GM19238 (cell line): ENCODE measurements around the gene PDE8B.

Source experiments
- DNase-seq: peaks from one replicate; pipeline ENCODE4 v3.0.0; 2011; ENCODE audit warnings: low spot score; ENCODE audit not compliant: insufficient read length

PDE8B gene

GRCh38 chr5:77230727-77231470 lies 20.4 kb downstream of the PDE8B start:
- no peak for DNase-seq

DNA sequence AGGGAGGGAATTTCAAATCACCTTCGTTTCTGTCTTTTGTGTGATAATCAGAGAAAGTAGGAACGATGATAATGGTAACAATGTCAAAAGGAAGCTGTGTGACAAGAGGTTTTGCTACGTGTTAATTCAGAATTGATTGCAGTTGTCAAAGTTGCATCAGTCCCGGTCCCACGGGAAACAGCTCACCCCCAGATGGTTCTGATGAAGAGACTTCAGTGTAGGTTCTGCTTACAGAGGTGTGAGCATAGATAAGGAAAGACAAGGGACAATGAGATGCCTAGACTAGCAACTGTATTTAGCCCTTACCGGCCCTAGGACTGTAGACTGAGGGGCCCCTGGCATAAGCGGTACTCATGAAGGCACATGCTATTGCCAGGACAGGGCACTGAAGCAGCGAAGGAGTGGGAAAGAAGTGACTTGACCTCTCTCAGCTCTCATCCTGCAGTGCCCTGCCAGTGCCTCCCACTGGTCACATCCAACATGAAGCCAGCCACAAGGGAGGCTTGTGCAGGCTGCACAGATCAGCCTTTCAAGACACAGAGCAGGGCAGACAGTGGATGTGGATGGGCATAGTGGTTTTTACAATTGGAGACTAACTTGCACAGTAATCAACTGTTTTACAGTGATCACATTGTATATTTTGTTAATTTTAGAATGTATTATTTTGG lies 21.1 kb downstream of the PDE8B start:
- DNase-seq: no peak

DNA sequence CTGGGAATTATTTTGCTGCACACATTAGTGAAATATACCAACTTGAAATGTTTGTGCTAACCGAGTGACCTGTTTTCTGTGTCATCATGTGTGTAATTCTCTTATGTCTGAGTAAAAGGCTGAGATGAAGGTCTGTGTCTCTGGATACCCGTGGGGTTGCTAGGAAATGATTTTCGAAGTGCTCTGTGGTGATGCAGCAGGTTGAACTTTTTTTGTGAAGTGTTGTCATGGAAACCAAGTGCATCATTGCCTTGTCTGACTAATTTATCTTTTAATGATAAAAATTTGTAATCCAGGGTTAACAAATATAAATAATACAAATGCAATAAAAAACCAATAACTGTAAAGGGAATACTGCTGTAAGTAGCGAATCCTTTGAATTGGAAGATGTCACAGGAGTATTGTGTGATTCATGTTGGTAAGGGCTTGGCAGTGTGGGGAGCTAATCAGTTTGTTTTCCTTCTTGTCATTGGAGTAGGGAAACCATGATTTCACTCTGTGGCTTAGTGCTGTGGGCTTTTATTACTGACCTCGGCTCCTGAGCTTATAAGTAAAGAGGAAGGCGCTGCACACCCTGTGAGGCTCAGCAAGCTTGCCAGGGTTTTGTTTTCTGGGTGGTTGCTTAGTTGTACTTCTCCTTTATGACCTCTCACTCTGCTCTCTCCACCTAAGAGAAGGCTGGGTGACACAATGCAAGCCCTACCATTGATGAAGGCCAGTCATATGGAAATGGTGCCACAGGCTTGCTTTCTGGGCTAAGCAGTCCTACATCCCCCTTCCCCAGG lies 22.3 kb downstream of the PDE8B start:
- DNase-seq: no peak

DNA sequence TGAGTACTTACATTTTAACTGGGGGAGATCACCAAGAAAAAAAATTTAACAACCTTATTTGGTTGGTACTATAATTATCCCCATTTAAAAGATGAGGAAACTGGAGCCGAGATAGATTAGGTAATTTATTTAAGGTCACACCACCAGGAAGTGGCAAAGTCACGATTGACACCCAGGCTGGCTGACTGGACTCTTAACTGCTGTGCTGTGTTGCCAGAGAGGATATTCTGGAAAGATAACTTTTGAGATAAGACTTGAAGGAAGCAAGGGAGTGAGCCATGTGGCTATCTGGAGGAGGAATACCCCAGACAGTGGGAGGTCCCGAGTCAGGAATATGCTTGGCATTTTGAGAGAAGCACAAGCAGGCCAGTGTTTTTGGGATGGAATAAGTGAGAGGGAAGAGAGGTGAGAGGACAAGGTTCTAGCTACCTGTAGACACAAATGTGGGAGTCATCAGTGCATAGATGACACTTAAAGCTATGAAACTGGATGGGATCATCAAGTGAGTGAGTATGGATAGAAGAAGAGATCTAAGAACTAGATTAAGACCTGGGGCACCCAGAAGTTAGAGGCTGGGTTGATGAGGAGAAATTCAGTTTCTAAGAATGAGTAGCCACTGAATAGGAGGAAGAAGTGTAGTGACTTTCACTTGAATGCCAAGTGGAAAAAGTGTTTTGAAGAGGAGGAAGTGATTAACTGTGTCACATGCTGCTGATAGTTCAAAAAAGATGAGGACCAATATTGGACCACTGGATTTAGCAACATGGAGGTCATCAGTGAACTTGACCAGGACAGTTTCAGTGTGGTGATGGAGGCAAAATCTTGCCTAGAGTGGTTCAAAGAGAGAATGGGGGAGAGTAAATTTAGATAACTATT lies 25.6 kb downstream of the PDE8B start:
- no peak for DNase-seq

DNA sequence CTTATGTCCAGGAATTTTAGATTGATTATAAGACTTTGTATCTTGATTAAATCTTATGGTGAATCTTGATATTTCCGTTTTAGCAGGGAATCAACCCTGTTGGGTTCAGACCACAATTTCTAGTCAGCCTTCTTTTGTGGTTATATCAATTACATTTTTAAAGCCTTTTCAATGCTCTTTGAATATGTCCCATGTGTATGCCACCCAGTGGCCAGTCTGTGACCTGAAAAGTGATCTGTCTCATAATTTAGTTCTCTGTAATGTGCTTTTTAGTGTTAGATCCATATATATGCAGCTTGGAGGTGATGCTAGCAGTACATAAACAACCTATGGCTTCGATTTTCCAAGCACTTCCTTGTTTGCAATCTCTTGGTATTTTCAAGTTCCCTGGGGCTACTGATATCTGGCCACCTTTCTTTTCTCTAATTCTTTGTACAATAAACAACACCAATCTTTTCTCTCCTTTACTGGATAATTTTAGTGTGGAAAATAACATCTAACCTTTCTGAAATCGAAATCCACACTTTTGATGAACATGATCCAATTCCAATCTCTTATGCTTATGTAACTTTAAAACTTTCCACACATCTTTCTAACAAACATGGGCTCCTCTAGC lies 28.8 kb downstream of the PDE8B start:
- no peak for DNase-seq

DNA sequence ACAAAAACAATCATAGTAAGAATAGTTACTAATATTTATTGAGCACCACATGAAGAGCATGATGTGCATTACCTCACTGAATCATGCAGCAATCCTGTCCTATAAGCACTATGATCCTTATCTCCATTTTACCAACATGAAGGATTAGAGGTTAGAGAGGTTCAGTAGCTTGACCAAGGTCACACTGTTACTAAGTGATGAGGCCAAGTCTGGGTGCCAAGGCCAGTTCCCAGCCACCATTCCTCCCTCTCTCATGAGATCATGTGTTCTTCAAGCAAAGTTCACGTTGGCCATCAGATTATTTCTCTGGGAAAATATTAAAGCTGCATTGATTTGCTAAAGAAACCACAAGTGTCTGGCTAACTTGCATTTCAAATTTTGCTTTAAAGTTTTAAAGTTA lies 31.0 kb downstream of the PDE8B start:
- DNase-seq: no peak

- no peak for DNase-seq
Observed at GRCh38 chr5:77249475-77249874, 39.0 kb downstream of the PDE8B start.

DNA sequence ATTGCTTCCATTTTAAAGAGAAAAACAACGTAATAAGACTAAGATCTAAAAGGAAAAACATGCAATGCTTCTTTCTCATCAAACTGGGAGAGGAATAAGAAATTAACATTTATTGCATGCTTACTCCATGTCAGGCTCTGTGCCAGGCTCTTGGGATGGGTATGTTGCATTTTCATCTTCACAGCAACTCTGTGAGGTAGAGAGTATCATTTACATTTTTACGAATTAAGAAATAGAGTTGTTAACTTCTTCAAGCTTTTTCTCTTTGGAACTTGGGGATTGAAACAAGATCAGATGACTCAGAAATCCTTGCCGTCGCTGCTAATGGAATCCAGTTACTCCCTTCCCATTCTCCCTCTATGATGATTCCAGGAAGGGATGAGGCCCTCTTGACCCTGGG lies 39.5 kb downstream of the PDE8B start:
- no peak for DNase-seq

DNA sequence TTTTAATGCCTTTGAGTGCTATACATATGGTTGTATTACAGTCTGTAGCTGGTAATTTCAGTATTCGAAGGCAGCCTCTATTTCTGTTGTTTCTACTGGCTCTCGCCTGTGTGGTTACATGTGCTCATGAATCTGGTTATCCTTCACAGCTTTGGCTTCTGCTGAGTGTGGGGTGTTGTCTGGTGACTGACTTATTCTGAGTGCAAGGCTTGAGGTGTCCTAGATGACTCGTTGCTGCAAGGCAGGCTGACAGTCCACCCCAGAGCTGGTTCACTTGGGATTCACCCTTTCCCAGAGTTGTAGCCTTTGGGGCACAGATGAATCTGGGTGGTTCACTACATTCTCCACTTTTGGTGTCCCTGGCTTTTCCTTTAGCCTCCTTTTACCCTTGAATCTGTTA lies 41.4 kb downstream of the PDE8B start:
- no peak for DNase-seq

- DNase-seq: no peak
Observed at GRCh38 chr5:77255617-77256016, 45.1 kb downstream of the PDE8B start.

- DNase-seq: no peak
Observed at GRCh38 chr5:77256406-77256805, 45.9 kb downstream of the PDE8B start.

DNA sequence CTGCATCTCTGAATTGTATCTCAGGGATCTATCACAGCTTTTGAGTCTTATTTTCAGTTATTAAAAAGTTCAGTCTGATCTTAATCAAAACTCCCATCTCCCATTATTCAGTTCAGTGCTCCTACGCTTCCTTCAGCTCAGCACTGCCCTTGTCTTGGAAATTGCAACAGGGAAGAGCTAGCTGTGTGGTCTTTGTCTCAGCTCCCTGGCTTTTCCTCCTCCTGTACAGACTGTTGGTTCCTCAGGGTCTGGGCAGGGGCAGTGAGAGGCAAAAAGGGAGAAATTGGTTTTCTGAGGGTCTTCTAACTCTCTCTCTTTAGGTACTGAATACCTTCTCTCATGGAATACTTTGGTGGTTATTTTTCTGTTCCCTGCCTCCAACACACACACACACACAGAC lies 48.2 kb downstream of the PDE8B start:
- no peak for DNase-seq

- no peak for DNase-seq
Observed at GRCh38 chr5:77259476-77259875, 49.0 kb downstream of the PDE8B start.

GRCh38 chr5:77262697-77263096 lies 52.2 kb downstream of the PDE8B start:
- DNase-seq: no peak

GRCh38 chr5:77266291-77266690 lies 55.8 kb downstream of the PDE8B start:
- no peak for DNase-seq

DNA sequence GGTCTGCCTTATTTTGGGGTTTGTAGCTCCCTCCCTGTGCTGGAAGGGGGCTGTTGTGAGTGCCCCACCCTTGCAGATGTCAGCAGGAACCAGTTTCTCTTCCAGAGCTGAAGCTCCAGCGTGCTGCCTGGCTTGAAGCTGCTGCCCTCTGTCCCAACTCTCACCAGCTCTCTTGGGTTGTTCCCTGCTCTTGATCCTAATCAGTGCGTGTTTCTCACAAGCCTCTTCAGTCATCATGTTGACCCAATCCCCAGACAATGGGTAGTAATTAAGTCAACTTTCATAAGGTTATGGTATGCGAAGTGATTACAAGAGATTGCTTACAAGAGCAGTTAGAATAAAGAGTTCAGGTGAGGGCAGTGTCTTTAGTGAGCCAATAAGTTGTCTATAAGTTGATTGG lies 57.0 kb downstream of the PDE8B start:
- no peak for DNase-seq

DNA sequence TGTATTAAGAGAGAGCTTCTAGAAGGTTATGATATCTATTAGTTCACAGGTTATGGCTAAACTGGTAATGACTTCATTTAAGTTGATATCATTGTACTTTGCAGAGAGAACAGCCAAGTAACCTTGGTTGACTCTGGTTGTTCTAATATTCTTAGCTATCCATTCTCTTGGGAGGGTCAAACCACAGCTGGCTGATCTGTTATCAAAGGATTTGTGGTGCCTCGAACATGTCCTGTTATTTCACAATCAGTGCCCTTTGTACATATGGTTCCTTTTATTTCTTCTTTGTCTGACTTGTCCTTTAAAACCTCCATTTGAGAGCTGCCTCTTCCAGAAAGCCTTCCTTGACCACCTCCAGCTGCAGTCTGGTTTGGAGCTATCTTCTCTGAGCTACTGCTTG lies 61.7 kb downstream of the PDE8B start:
- DNase-seq: no peak

DNA sequence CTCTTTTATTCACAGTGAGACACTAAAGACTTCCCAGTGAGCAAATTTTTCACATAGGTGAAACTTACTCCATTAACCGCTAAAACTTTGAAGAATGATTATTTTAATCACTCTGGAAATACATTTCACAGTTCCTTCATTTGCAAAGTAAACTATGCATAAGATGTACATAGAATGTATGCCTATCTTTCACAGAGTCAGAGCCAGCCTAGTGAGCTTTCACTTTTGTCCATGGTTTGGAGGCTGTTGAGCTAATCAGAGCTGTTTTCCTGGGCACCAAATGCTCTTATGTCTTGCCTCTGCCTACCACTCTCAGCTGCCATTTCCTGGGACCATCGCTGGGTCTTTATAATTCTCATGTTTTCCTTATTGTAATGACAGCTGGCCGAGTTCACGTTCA lies 67.3 kb downstream of the PDE8B start:
- DNase-seq: no peak

GRCh38 chr5:77280036-77280435 lies 69.6 kb downstream of the PDE8B start:
- DNase-seq: no peak

- DNase-seq: no peak
Observed at GRCh38 chr5:77281969-77282336, 71.5 kb downstream of the PDE8B start.
